WTC11 (cell line): Measurements from ENCODE around the gene CCDC74B. TPM values are rescaled to one million over a fixed set of nuclear protein-coding genes. Genes with fewer than 3 reads are reported as not detected.
"Not testable (repeated sequence)": the region's sequence is repeated elsewhere in the genome, so short reads cannot be mapped to it uniquely, and the experiment has no call there.

ENCODE experiments used
- ATAC-seq: fragments of 200-7000 bp; cut with Tn5 transposase; 2 replicates; pipeline ENCODE4 v1.10.0; 2021; ENCODE audit warnings: mild to moderate bottlenecking, moderate library complexity
- CTCF ChIA-PET: fragments of 300-600 bp; sonication (Branson Sonifier 250); formaldehyde crosslinking; loops from one replicate; lab custom pipeline; 2021; ENCODE audit warnings: antibody characterized with exemption; lab: Charles Lee
- POLR2A ChIA-PET: fragments of 350-600 bp; sonication (Branson Sonifier 250); formaldehyde crosslinking; loops from one replicate; lab custom pipeline; 2021; ENCODE audit warnings: antibody characterized with exemption; lab: Charles Lee
- DNase-seq: peaks from one replicate; pipeline ENCODE4 v3.0.0; 2021; ENCODE audit warnings: low spot score
- H3K27ac Mint-ChIP-seq: 2 replicates; pipeline ENCODE4 v1.8.0; 2021; ENCODE audit warnings: mixed read lengths
- H3K27me3 Mint-ChIP-seq: 2 replicates; pipeline ENCODE4 v1.8.0; 2021; ENCODE audit warnings: low read depth, mild to moderate bottlenecking, moderate library complexity, mixed read lengths
- H3K36me3 Mint-ChIP-seq: 2 replicates; pipeline ENCODE4 v1.8.0; 2021; ENCODE audit warnings: mixed read lengths
- H3K4me1 Mint-ChIP-seq: 2 replicates; pipeline ENCODE4 v1.8.0; 2022; ENCODE audit warnings: mixed read lengths
- H3K4me3 Mint-ChIP-seq: 2 replicates; pipeline ENCODE4 v1.8.0; 2021; ENCODE audit warnings: mild to moderate bottlenecking, moderate library complexity, mixed read lengths
- H3K9me3 Mint-ChIP-seq: 2 replicates; pipeline ENCODE4 v1.8.0; 2021; ENCODE audit warnings: mixed read lengths
- ATF1 ChIP-seq: sonication (generic); formaldehyde crosslinking; IDR thresholded peaks from 2 replicates; pipeline ENCODE4 v1.8.1; 2023; ENCODE audit warnings: mild to moderate bottlenecking, moderate library complexity, missing genetic modification reagents
- CBFB ChIP-seq: sonication (generic); formaldehyde crosslinking; IDR thresholded peaks from 2 replicates; pipeline ENCODE4 v1.8.1; 2022; ENCODE audit warnings: mild to moderate bottlenecking, low read depth, missing genetic modification reagents
- CTCF ChIP-seq: fragments of 200-600 bp; IDR thresholded peaks from 2 replicates; pipeline ENCODE4 v1.8.0; 2022; ENCODE audit warnings: antibody characterized with exemption
- ESRRA ChIP-seq: sonication (generic); formaldehyde crosslinking; IDR thresholded peaks from 2 replicates; pipeline ENCODE4 v1.8.1; 2022; ENCODE audit warnings: mild to moderate bottlenecking, missing genetic modification reagents, borderline replicate concordance
- GRHL2 ChIP-seq: fragments of 250-450 bp; sonication (Bioruptor Pico); IDR thresholded peaks from 2 replicates; pipeline ENCODE4 v1.8.0; 2022; ENCODE audit warnings: mild to moderate bottlenecking, moderate library complexity; ENCODE audit not compliant: insufficient replicate concordance, severe bottlenecking
- KAT7 ChIP-seq: sonication (generic); formaldehyde crosslinking; IDR thresholded peaks from 2 replicates; pipeline ENCODE4 v1.8.1; 2023; ENCODE audit warnings: missing genetic modification reagents, mild to moderate bottlenecking, borderline replicate concordance
- NFE2L1 ChIP-seq: sonication (generic); formaldehyde crosslinking; IDR thresholded peaks from 2 replicates; pipeline ENCODE4 v1.8.1; 2023; ENCODE audit warnings: missing genetic modification reagents
- PRRX2 ChIP-seq: fragments of 250-450 bp; sonication (Bioruptor Pico); IDR thresholded peaks from 2 replicates; pipeline ENCODE4 v1.8.0; 2021; ENCODE audit warnings: mild to moderate bottlenecking
- RORB ChIP-seq: fragments of 250-450 bp; sonication (Bioruptor Pico); IDR thresholded peaks from 2 replicates; pipeline ENCODE4 v1.9.0; 2021; ENCODE audit warnings: mild to moderate bottlenecking
- SP1 ChIP-seq: sonication (generic); formaldehyde crosslinking; conservative IDR thresholded peaks from 2 replicates; pipeline ENCODE4 v1.8.1; 2022; ENCODE audit warnings: missing genetic modification reagents
- TEAD1 ChIP-seq: sonication (generic); formaldehyde crosslinking; IDR thresholded peaks from 2 replicates; pipeline ENCODE4 v1.8.0; 2022; ENCODE audit warnings: mild to moderate bottlenecking, missing genetic modification reagents
- TP53 ChIP-seq: sonication (generic); formaldehyde crosslinking; IDR thresholded peaks from 2 replicates; pipeline ENCODE4 v1.8.1; 2023; ENCODE audit warnings: mild to moderate bottlenecking, missing genetic modification reagents
- ZNF232 ChIP-seq: sonication (generic); formaldehyde crosslinking; IDR thresholded peaks from 2 replicates; pipeline ENCODE4 v1.8.0; 2022; ENCODE audit warnings: mild to moderate bottlenecking, missing genetic modification reagents
- ZNF423 ChIP-seq: fragments of 250-450 bp; sonication (Bioruptor Pico); IDR thresholded peaks from 2 replicates; pipeline ENCODE4 v2.1.2; 2022; ENCODE audit warnings: mild to moderate bottlenecking, moderate library complexity
- total RNA-seq: library from RNA; stranded (reverse); gene quantifications from 3 replicates; pipeline ENCODE4 v1.2.3, GENCODE V29; 2021
- TF ChIP-seq, protein P1 (sequence below): sonication (generic); formaldehyde crosslinking; IDR thresholded peaks from 2 replicates; pipeline ENCODE4 v1.8.1; 2023; ENCODE audit warnings: mild to moderate bottlenecking, missing genetic modification reagents, moderate library complexity
- TF ChIP-seq, protein P2 (sequence below): sonication (generic); formaldehyde crosslinking; IDR thresholded peaks from 2 replicates; pipeline ENCODE4 v1.8.0; 2022; ENCODE audit warnings: mild to moderate bottlenecking, missing genetic modification reagents
- TF ChIP-seq, protein P3 (sequence below): sonication (generic); formaldehyde crosslinking; conservative IDR thresholded peaks from 2 replicates; pipeline ENCODE4 v1.8.1; 2022; ENCODE audit warnings: mild to moderate bottlenecking, missing genetic modification reagents
- TF ChIP-seq, protein P4 (sequence below): fragments of 250-450 bp; sonication (Bioruptor Pico); conservative IDR thresholded peaks from 2 replicates; pipeline ENCODE4 v1.9.0; 2021; ENCODE audit warnings: mild to moderate bottlenecking

Gene CCDC74B
- total RNA-seq, 1 experiment from 2014 or later = 5.4 TPM

GRCh38 chr2:130182826-130183511 is 38.1 kb upstream of the CCDC74B start:
- H3K4me1 Mint-ChIP-seq = not testable (repeated sequence)
- CTCF ChIA-PET = interaction anchor here (1.5 kb wide), 1 partner anchor 150 kb away, joined by 4 read pairs; no protein-coding TSS in a partner anchor

DNA sequence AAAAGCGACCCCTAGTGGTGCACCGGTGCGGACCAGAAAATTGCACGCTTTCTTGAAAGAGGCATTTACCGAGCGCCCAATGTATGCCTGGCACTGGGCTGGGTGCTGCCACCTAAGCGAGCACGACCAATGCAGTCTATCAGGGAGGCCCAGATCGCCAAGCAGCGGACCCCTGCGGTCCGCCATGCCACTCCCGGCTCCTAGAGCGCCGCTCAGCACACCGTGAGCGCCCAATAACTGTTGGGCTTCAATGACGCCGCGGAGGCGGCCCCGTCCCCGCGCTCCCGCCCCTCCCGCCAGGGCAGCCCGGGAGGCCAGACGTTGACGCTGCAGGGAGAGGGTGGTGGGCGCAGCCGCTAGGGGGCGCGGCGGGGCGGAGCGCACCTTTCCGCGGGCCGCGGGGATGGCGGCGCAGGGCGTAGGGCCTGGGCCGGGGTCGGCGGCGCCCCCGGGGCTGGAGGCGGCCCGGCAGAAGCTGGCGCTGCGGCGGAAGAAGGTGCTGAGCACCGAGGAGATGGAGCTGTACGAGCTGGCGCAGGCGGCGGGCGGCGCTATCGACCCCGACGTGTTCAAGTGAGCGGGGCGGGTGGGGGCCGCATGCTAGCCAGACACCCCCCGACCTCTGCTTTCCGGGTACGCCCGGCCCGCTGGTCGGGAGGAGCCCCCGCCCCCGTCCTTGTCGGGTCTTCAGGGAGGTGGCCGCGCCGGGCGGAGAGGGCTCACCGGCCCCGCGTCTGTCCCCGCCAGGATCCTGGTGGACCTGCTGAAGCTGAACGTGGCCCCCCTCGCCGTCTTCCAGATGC is 37.2 kb upstream of the CCDC74B start, which contains the start of gene MZT2B:
Gene MZT2B, plus strand, starts transcription at position 383 of the 803 bp plus-strand sequence. Its CDS starts 21 bp downstream, at position 404.
- peak; percentile 85 for DNase-seq
- ATAC-seq = peak; percentile 74
- ChIA-PET POLR2A (interaction anchor here (1.0 to 1.5 kb wide), 2 partner anchors 160 to 161 kb away, joined by 5 to 6 read pairs; partner anchors contain the start of gene IMP4), CTCF (interaction anchor here (0.8 to 1.5 kb wide), 9 partner anchors 71 to 615 kb away, joined by 3 to 10 read pairs (median 4); a partner anchor contains a TSS)
- H3K36me3 Mint-ChIP-seq, H3K9me3 Mint-ChIP-seq, H3K27me3 Mint-ChIP-seq, H3K4me1 Mint-ChIP-seq: not testable (repeated sequence)
- Mint-ChIP-seq H3K4me3 (peak within 1 kb of the TSS; percentile 98), H3K27ac (peak within 1 kb of the TSS; percentile 94)
- TF ChIP-seq CTCF (peak; percentile 69; the same call in 1 of the 2 replicates), SP1 (CRISPR knock-in tag) (peak; percentile 49), ZNF423 (peak; percentile 73; the same call in 1 of the 2 replicates), TEAD1 (CRISPR knock-in tag) (peak; percentile 75; the same call in 1 of the 2 replicates), TP53 (CRISPR knock-in tag) (peak; percentile 56; the same call in 1 of the 2 replicates)
- TF ChIP-seq, protein P1, sequence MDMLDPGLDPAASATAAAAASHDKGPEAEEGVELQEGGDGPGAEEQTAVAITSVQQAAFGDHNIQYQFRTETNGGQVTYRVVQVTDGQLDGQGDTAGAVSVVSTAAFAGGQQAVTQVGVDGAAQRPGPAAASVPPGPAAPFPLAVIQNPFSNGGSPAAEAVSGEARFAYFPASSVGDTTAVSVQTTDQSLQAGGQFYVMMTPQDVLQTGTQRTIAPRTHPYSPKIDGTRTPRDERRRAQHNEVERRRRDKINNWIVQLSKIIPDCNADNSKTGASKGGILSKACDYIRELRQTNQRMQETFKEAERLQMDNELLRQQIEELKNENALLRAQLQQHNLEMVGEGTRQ (CRISPR knock-in tag) = peak; percentile 16; the same call in 1 of the 2 replicates
- TF ChIP-seq, protein P2, sequence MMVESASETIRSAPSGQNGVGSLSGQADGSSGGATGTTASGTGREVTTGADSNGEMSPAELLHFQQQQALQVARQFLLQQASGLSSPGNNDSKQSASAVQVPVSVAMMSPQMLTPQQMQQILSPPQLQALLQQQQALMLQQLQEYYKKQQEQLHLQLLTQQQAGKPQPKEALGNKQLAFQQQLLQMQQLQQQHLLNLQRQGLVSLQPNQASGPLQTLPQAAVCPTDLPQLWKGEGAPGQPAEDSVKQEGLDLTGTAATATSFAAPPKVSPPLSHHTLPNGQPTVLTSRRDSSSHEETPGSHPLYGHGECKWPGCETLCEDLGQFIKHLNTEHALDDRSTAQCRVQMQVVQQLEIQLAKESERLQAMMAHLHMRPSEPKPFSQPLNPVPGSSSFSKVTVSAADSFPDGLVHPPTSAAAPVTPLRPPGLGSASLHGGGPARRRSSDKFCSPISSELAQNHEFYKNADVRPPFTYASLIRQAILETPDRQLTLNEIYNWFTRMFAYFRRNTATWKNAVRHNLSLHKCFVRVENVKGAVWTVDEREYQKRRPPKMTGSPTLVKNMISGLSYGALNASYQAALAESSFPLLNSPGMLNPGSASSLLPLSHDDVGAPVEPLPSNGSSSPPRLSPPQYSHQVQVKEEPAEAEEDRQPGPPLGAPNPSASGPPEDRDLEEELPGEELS (CRISPR knock-in tag) = peak; percentile 86

More at GRCh38 chr2:130182826-130183511, 38.1 kb upstream of the CCDC74B start:
- H3K9me3 Mint-ChIP-seq, ATAC-seq, H3K27me3 Mint-ChIP-seq, H3K27ac Mint-ChIP-seq, POLR2A ChIA-PET, H3K36me3 Mint-ChIP-seq, DNase-seq: not testable (repeated sequence)
- TF ChIP-seq KAT7 (CRISPR knock-in tag) = 0 out of 2 replicates have a peak, but pooled peaks have one; percentile 11
- peak overlapping the region; percentile 66 for H3K4me3 Mint-ChIP-seq

DNA sequence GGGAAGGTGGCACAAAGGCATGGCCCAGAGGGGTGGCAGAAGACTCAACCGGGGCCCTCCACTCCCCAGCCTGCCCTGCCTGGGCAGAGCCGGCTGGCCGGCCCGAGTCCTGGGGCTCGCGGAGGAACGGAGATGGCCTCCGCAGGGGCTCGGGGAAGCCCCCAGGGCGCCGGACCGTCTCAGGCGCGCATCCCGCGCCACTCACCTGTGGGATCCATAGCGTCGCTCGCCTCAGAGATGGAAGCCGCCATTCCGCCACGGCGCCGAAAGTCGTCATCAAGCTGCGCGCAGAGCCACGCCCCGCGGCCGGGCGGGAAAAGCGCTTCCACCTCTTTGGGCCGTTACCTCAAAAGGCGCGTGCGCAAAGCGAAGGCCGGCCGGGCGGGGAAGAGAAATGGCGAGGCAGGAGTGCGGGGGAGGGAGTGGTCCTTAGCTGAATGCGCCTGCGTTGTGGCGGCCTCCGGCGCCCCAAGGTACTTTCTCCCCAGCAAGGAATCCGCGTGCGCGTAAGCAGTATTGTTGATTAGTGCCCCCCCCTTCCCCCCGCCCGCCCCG is 36.5 kb upstream of the CCDC74B start, which contains the start of gene SMPD4:
Gene SMPD4, minus strand, starts transcription at position 278 of the 555 bp plus-strand sequence. CDS start 5,010 bp downstream, outside the sequence.
- Mint-ChIP-seq H3K27ac (peak within 1 kb of the TSS; percentile 94), H3K27me3 (no peaks in the 10 kb centered on the region), H3K36me3 (peaks cover 3% of the 10 kb centered on the region), H3K9me3 (no peaks in the 10 kb centered on the region), H3K4me1 (peaks cover 7% of the 10 kb centered on the region), H3K4me3 (peak within 1 kb of the TSS; percentile 98)
- DNase-seq (peak; percentile 97), ATAC-seq (peak; percentile 71)
- ChIA-PET POLR2A (interaction anchor here (1.0 to 1.5 kb wide), 2 partner anchors 160 to 161 kb away, joined by 5 to 6 read pairs; partner anchors contain the start of gene IMP4), CTCF (interaction anchor here (0.8 to 1.4 kb wide), 9 partner anchors 71 to 616 kb away, joined by 3 to 10 read pairs (median 4); a partner anchor contains a TSS)
- TF ChIP-seq CBFB (no peak), NFE2L1 (peak; percentile 67; the same call in 1 of the 2 replicates), ATF1 (CRISPR knock-in tag) (peak; percentile 53; the same call in 1 of the 2 replicates), ESRRA (no peak), RORB (CRISPR knock-in tag) (no peak), GRHL2 (CRISPR knock-in tag) (no peak), ZNF423 (no peak), PRRX2 (CRISPR knock-in tag) (no peak), ZNF232 (no peak)
- TF ChIP-seq, protein P3, sequence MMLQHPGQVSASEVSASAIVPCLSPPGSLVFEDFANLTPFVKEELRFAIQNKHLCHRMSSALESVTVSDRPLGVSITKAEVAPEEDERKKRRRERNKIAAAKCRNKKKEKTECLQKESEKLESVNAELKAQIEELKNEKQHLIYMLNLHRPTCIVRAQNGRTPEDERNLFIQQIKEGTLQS (CRISPR knock-in tag) = no peak
- TF ChIP-seq, protein P4, sequence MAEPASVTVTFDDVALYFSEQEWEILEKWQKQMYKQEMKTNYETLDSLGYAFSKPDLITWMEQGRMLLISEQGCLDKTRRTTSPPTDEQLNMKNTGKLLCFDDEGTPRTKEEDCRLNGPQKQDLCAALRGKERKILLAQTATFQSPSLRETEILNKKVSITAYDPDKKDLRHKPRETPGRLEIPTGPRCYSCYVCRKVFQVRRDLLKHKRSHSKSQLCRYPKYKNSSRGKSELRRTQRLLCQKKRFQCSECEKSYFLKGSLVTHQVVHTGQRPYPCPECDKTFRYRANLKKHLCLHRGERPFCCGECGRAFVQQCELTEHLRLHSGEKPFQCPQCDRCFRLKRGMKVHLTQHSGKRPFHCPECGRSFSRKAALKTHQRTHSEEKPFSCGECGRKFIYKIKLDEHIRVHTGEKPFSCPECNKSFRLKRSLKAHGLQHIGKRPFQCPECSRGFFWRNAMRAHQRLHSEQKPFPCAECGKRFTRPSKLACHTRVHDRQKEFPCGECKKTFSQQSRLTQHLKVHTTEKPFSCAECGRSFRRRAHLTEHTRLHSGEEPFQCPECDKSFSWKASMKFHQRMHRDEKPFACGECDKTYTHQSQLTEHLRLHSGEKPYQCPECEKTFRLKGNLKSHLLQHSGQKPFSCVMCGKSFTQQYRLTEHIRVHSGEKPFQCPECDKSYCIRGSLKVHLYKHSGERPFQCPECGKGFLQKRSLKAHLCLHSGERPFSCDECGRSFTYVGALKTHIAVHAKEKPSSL (CRISPR knock-in tag) = no peak
- TF ChIP-seq, protein P1 (CRISPR knock-in tag) = no peak; the same call in 1 of the 2 replicates
